Measurements from ENCODE around the gene LYG1. TPM values are rescaled to one million over a fixed set of nuclear protein-coding genes. Genes with fewer than 3 reads are reported as not detected.

Gene LYG1
- total RNA-seq, 1 experiment from 2014 or later = 0.31 TPM

- H4K20me1 ChIP-seq (ENCODE audit: control insufficient read depth, insufficient read depth, insufficient read length) = no peaks in the 10 kb centered on the region
These were observed 41.5 kb upstream of the LYG1 start for GRCh38 chr2:99342536-99342935.

More at GRCh38 chr2:99342536-99342935, 41.5 kb upstream of the LYG1 start:
- Histone ChIP-seq H3K14ac (ENCODE audit: insufficient read depth, low read length) (no peak overlapping the region), H3K4ac (ENCODE audit: low read depth, low read length) (no peak overlapping the region), H3K9ac (ENCODE audit: extremely low read depth, insufficient read length, low read length) (no peak overlapping the region), H3K4me1 (ENCODE audit: insufficient read depth, low read length) (no peaks in the 10 kb centered on the region), H3K79me1 (ENCODE audit: insufficient read depth, low read depth, low read length, poor library complexity, severe bottlenecking) (peaks cover 10% of the 10 kb centered on the region), H3K79me2 (ENCODE audit: insufficient read depth, low read length) (peaks cover 65% of the 10 kb centered on the region; the same call in 1 of the 2 replicates), H2BK20ac (ENCODE audit: low read depth, low read length, poor library complexity, severe bottlenecking) (no peak overlapping the region), H3K56ac (ENCODE audit: insufficient read length, low read depth, low read length) (no peak overlapping the region), H4K8ac (replicated peaks; ENCODE audit: insufficient read length, low read depth, low read length) (no peak overlapping the region), H2BK120ac (ENCODE audit: low read depth, low read length, poor library complexity, severe bottlenecking) (no peak overlapping the region), H3K9me3 (ENCODE audit: control insufficient read depth, low read depth, low read length) (no peaks in the 10 kb centered on the region), H3K4me2 (ENCODE audit: insufficient read depth, insufficient read length, low read length) (no peak overlapping the region), H3K27me3 (ENCODE audit: insufficient read depth, low read length) (no peaks in the 10 kb centered on the region), H3T11ph (ENCODE audit: low read length) (no peak overlapping the region), H3K23me2 (ENCODE audit: insufficient read length, low read depth, low read length, poor library complexity, severe bottlenecking) (peaks cover 6% of the 10 kb centered on the region), H4K5ac (ENCODE audit: insufficient read length, low read depth, low read length) (no peak overlapping the region), H2BK5ac (ENCODE audit: insufficient read length, low read length) (no peak overlapping the region), H3K18ac (ENCODE audit: insufficient read length, low read depth, low read length) (no peak overlapping the region), H2AFZ (ENCODE audit: low read length) (no peak overlapping the region), H4K91ac (ENCODE audit: insufficient read length, low read depth, low read length) (no peak overlapping the region), H2BK15ac (ENCODE audit: low read depth, low read length) (no peak overlapping the region), H2AK5ac (ENCODE audit: insufficient read length, low read length) (no peak overlapping the region), H3K23ac (ENCODE audit: insufficient read length, low read depth, low read length) (no peak overlapping the region), H3K27ac (ENCODE audit: insufficient read length, low read depth, low read length) (no peak overlapping the region), H2BK12ac (ENCODE audit: insufficient read length, low read depth, low read length) (no peak overlapping the region)
- no CpG with 5 or more reads among the region's 2 CpGs for WGBS (ENCODE audit: extremely low coverage, insufficient read length, low lambda C conversion rate)
- Mint-ChIP-seq H3K27ac (peak overlapping the region in 2 of 3 experiments; percentile 48 to 57; a peak in 1 of 7 replicates), H3K9me3 (no peaks in the 10 kb centered on the region), H3K4me3 (no peak overlapping the region), H3K4me1 (peaks cover 5% of the 10 kb centered on the region in 2 experiments; a peak in 3 of 4 replicates), H3K36me3 (ENCODE audit: insufficient read depth in 1 of 3, low read depth in 3 of 3) (peaks cover 0 to 2% (median 0%) of the 10 kb centered on the region in 3 experiments; a peak in 2 of 7 replicates), H3K27me3 (ENCODE audit: low read depth) (no peaks in the 10 kb centered on the region)
- no peak for DNase-seq
- no peak for TF ChIP-seq CTCF (conservative IDR thresholded peaks at IDR 0.05)
